Aorta (tissue), 5 donors: ENCODE data around the gene PIWIL4. TPM values are rescaled to one million over a fixed set of nuclear protein-coding genes. Genes with fewer than 3 reads are reported as not detected.
"Not testable (repeated sequence)": the region's sequence is repeated elsewhere in the genome, so short reads cannot be mapped to it uniquely, and the experiment has no call there.

Source experiments
- ATAC-seq: fragments of 200-7000 bp; cut with Tn5 transposase; one replicate; pipeline ENCODE4 v1.9.1; 2022; ENCODE audit warnings: moderate library complexity; ENCODE audit not compliant: low FRiP score
- DNase-seq, 2 donors: peaks; one replicate each; pipeline ENCODE4 v3.0.0-alpha.2; 2020
- H3K27ac ChIP-seq, 2 donors: one replicate each; pipeline ENCODE4 v1.5.1; 2013; ENCODE audit warnings: low read length in 2 of 2, mild to moderate bottlenecking in 2 of 2, moderate library complexity in 2 of 2, control low read depth in 1 of 2, inconsistent platforms in 1 of 2, low read depth in 1 of 2
- H3K27me3 ChIP-seq, 2 donors: one replicate each; pipeline ENCODE4 v1.6.1; 2013; ENCODE audit warnings: control low read depth in 1 of 2, low read length in 1 of 2, mild to moderate bottlenecking in 1 of 2, moderate library complexity in 1 of 2; ENCODE audit not compliant: insufficient read depth in 2 of 2, control insufficient read depth in 1 of 2
- H3K36me3 ChIP-seq, 2 donors: one replicate each; pipeline ENCODE4 v1.6.1; 2013; ENCODE audit warnings: control low read depth in 1 of 2, low read length in 1 of 2, mild to moderate bottlenecking in 1 of 2; ENCODE audit not compliant: insufficient read depth in 2 of 2, control insufficient read depth in 1 of 2
- H3K4me1 ChIP-seq, 2 donors: one replicate each; pipeline ENCODE4 v1.6.1; 2013; ENCODE audit warnings: low read length in 2 of 2, control low read depth in 1 of 2, mild to moderate bottlenecking in 1 of 2, moderate library complexity in 1 of 2; ENCODE audit not compliant: insufficient read depth in 2 of 2, control insufficient read depth in 1 of 2
- H3K4me3 ChIP-seq, 2 donors: one replicate each; pipeline ENCODE4 v1.5.1; 2013; ENCODE audit warnings: low read length in 2 of 2, control low read depth in 1 of 2, mild to moderate bottlenecking in 1 of 2
- H3K9me3 ChIP-seq: one replicate; pipeline ENCODE4 v1.6.1; 2013; ENCODE audit warnings: mild to moderate bottlenecking, low read length; ENCODE audit not compliant: control insufficient read depth
- WGBS, 2 donors: extraction: QIAGEN DNeasy Blood & Tissue Kit; methylation state at CpG; one replicate each; pipeline ENCODE4 v1.1.7; 2013; 5-methylcytosine and 5-hydroxymethylcytosine counted together
- intact Hi-C, 2 donors: fragments of 100-400 bp; cut with DNase I; formaldehyde crosslinking; loops; one replicate each; pipeline versions ENCODE4 v1.14.2 to v1.15.0; 2022
- polyA plus RNA-seq, 2 donors: library from polyadenylated mRNA; stranded (reverse); fragments of 200-250 nt; gene quantifications; one replicate each; pipeline ENCODE4 v1.2.3, GENCODE V29; 2013
- total RNA-seq, 2 donors: library from RNA; stranded (reverse); fragmentation: NEBNext Ultra II Directional; extraction: Animal tissue kit (Norgen Biotek cat#: 25700); gene quantifications; one replicate each; pipeline ENCODE4 v1.2.1, GENCODE V29; 2021
- donor health status: healthy with polysubstance abuse.
- donor health status: Bipolar disorder and iron deficiency.
- donor health status: DM: no; HTN: no; CAD: no.
- donor health status: DM: no; HTN: no; CAD: no.
- donor health status: DM: yes; HTN: yes; CAD: no.

PIWIL4 gene
- total and polyA plus RNA-seq, 4 donors: 2.8 to 12.9 (median 5.7) TPM

DNA sequence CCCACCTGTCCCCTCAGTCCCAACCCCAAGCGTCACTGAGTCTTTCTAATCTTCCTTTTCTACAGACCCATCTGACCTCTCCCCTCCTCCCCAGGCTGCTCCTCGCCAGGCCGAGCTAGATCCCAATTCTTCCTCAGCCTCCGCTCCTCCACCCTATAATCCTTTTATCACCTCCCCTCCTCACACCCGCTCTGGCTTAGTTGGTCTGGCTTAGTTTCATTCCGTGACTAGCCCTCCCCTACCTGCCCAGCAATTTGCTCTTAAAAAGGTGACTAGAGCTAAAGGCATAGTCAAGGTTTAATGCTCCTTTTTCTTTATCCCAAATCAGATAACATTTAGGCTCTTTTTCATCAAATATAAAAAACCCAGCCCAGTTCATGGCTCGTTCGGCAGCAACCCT, 76.0 kb downstream of the PIWIL4 start:
- H3K27me3 ChIP-seq, H3K9me3 ChIP-seq, H3K4me1 ChIP-seq, ATAC-seq, intact Hi-C loops, H3K27ac ChIP-seq, DNase-seq, H3K4me3 ChIP-seq, H3K36me3 ChIP-seq: not testable (repeated sequence)
- 89 to 93% methylated on average over 5 to 7 of the region's 8 CpGs for WGBS, 2 donors

DNA sequence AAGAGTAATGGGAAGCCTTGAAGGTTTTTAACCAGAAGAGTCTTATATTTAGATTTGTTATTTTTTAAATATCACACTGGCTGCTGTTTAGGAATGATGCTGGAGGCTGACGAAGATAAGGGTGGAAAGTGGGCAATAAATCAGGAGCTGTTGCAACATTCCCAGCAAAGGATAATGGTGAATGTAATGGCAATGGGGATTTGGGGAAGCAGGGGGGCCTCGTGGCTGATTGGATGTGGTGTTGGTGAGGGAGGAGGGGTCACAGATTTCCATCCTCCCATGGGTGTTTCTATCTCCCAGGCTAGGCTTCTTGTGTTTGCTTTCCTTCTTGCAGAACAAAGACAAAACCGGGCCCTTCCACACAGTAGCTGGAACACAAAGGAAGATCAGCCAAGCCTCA, 80.8 kb downstream of the PIWIL4 start:
- Histone ChIP-seq H3K36me3 (no peaks in the 10 kb centered on the region), H3K27me3 (no peaks in the 10 kb centered on the region), H3K4me1 (no peaks in the 10 kb centered on the region), H3K9me3 (no peaks in the 10 kb centered on the region), H3K27ac (no peak overlapping the region), H3K4me3 (no peak overlapping the region)
- 14 to 26% methylated on average over 3 of the region's 3 CpGs for WGBS, 2 donors
- DNase-seq: peak in 1 of 2 donors; percentile 52
- ATAC-seq: peak; percentile 81
- intact Hi-C loops: no loop called here

DNA sequence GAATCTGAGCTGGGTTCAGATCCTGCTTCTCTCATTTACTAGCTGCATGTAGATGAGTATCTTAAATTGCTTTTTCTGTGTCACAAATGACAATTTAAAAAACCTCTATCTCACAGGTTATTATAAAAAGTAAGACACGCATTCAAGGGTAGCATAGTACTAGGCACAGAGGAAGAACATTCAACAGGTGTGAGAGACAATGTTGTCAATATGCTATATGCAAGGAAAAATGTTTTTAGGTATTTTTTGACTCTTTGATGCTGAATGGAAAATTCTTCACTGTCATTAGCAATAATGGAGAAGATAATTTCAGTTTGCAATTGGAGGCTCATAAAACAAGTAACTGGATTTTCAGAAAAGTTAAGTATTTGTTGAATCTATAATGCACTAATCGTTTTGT, 81.6 kb downstream of the PIWIL4 start:
- H3K27ac ChIP-seq: no peak overlapping the region
- no peaks in the 10 kb centered on the region for H3K9me3 ChIP-seq
- no peaks in the 10 kb centered on the region for H3K27me3 ChIP-seq
- no peak overlapping the region for H3K4me3 ChIP-seq
- no peaks in the 10 kb centered on the region for H3K4me1 ChIP-seq
- intact Hi-C loops: no loop called here
- no peaks in the 10 kb centered on the region for H3K36me3 ChIP-seq
- ATAC-seq (no peak), DNase-seq (no peak)
- WGBS, 2 donors: 88 to 89% methylated on average over 2 of the region's 2 CpGs

DNA sequence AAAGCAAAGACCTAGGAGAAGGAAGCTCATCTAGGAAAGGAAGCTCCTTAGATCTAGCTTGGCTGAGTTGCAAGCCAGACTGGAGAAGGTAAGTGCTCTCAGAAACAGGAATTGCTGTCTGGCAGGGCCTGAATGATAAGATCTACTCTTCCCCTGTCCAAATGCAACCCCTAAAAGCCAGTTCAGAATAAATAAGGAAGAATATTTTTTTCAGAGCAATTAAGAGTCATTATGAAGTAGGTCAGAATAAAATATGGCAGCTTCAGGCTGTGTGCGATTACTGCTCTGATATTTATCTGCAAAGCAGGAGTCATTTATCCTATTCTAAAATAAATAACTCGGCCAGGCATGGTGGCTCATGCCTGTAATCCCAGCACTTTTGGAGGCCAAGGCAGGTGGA, 82.1 kb downstream of the PIWIL4 start:
- Histone ChIP-seq H3K27ac (no peak overlapping the region), H3K4me1 (no peaks in the 10 kb centered on the region), H3K27me3 (no peaks in the 10 kb centered on the region), H3K9me3 (no peaks in the 10 kb centered on the region), H3K4me3 (no peak overlapping the region), H3K36me3 (no peaks in the 10 kb centered on the region)
- DNase-seq (no peak), ATAC-seq (no peak)
- WGBS, 2 donors: 95 to 97% methylated on average over 2 of the region's 2 CpGs
- intact Hi-C loops: no loop called here

DNA sequence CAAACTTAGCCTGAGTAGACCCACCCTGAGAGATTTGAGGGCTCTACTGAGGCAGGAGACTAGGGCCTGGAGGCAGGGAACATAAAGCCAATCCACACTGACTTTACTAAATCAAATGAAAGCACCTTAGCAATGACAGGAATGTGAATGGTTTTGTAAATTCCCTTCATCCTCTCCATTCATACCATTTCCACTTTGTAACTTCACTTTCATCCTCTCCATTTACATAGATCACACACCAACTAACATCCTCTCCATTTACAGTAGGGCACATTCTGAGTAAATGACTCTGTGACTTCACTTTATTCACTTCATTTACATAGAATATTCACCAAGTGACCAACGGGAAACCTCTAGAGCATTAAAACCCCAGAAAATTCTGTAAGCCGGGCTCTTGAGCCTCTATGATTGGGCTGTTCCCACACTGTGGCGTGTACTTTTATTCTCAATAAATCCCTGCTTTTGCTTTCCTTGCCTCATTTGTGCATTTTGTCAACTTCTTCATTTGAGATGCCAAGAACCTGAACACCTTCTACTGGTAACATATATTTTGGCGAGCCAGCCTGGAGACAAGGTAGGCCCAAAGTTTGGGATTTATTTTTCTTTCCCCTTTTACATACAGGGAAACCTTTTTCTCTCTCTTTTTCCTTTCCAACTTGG, 82.9 kb downstream of the PIWIL4 start:
- intact Hi-C loops: no loop called here
- DNase-seq (no peak), ATAC-seq (no peak)
- Histone ChIP-seq H3K27me3 (no peaks in the 10 kb centered on the region), H3K4me1 (no peaks in the 10 kb centered on the region), H3K27ac (no peak overlapping the region), H3K9me3 (no peaks in the 10 kb centered on the region), H3K4me3 (no peak overlapping the region), H3K36me3 (no peaks in the 10 kb centered on the region)
- 91 to 93% methylated on average over 4 of the region's 4 CpGs for WGBS, 2 donors

DNA sequence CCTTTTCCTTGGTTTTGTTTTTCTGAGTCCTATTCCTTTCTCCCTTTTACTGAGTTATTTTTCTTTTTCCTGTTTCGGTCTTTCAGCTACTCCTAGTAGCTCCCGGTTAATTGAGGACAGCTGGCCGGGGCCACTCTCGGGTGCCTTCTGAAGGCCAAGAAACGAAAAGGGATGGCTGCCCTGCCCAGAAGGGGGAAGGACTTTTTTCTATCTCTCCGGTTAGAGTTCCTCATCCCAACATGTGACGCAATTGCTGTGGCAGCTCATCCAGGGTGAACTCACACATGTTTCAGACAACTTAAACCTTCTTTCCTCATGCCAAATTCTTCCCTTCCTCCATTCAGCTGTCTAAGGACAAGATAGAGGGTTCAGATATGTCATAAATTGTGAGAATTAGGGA, 83.6 kb downstream of the PIWIL4 start:
- WGBS, 2 donors: 45 to 46% methylated on average over 7 of the region's 7 CpGs
- no peak overlapping the region for H3K4me3 ChIP-seq
- peak; percentile 79 for ATAC-seq
- intact Hi-C loops: no loop called here
- no peaks in the 10 kb centered on the region for H3K4me1 ChIP-seq
- no peak overlapping the region for H3K27ac ChIP-seq
- H3K27me3 ChIP-seq: no peaks in the 10 kb centered on the region
- no peaks in the 10 kb centered on the region for H3K36me3 ChIP-seq
- no peaks in the 10 kb centered on the region for H3K9me3 ChIP-seq
- DNase-seq: peak; percentile 77 to 81

DNA sequence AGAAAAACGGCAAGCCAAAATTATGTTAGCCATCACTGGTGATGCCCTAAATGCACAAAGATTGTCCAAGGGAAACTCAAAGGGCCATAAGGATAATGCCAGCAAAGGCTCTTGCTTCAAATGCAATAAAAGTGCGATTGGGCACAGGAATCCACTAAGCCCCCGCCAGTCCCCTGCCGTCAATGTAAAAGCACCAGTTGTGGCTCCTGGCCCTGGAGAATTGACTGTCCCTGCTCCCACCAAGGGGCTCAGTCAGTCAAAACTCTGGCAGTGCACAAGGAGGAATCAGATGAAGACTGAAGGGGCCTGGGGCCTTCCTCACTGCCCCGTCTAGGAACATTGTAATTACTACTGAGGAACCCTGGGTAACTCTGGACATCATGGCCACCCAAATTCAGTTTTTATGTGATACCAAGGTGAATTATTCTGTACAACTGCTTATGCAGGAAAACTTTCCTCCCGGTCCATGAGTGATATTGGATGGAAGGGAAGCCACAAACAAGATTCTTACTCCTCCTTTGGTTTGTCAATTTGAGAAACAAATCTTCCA, 85.6 kb downstream of the PIWIL4 start:
- ATAC-seq (no peak), DNase-seq (no peak)
- no peaks in the 10 kb centered on the region for H3K27me3 ChIP-seq
- no peak overlapping the region for H3K4me3 ChIP-seq
- no peaks in the 10 kb centered on the region for H3K36me3 ChIP-seq
- H3K4me1 ChIP-seq: no peaks in the 10 kb centered on the region
- intact Hi-C loops: no loop called here
- 92 to 93% methylated on average over 6 of the region's 6 CpGs for WGBS, 2 donors
- no peaks in the 10 kb centered on the region for H3K9me3 ChIP-seq
- H3K27ac ChIP-seq: no peak overlapping the region

DNA sequence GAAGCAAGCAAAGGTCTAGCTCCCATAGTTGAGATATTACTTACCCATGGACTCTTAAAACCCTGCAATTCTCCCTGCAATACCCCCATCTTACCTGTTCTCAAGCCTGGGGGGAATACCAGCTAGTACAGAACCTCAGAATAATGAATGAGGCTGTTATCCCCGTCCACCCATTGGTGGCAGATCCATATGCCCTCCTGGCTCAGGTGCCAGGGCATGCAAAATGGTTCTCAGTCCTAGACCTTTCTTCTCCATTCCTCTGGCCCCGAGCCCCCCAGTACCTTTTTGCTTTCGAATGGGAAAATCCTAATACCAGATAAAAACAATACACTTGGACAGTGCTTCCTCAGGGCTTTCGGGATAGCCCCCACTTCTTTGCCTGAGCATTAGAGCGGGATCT, 86.4 kb downstream of the PIWIL4 start:
- 92 to 94% methylated on average over 5 of the region's 5 CpGs for WGBS, 2 donors
- intact Hi-C loops: no loop called here
- ATAC-seq: no peak

DNA sequence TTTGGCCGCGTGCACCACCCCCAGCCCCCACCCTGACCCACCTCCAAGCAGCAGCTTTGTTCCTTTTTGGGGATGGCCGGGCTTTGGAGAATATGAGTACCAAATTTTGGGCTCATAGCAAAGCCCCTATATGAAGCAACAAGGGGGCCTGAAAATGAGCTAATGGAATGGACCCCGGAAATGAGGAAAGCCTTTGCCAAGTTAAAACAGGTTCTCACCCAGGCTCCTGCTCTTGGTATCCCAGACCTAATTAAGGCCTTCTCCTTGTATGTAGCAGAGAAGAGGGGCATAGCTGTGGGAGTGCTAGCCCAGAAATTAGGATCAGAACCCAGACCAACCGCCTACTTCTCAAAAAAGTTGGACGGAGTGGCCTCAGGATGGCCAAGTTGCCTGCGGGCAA, 87.0 kb downstream of the PIWIL4 start:
- DNase-seq (no peak), ATAC-seq (no peak)
- Histone ChIP-seq H3K27me3 (no peaks in the 10 kb centered on the region), H3K4me1 (no peaks in the 10 kb centered on the region), H3K27ac (no peak overlapping the region), H3K9me3 (peaks cover 1% of the 10 kb centered on the region), H3K4me3 (no peak overlapping the region), H3K36me3 (no peaks in the 10 kb centered on the region)
- WGBS, 2 donors: 94 to 96% methylated on average over 7 of the region's 7 CpGs
- intact Hi-C loops: no loop called here

More for the DNA sequence above, 86.4 kb downstream of the PIWIL4 start:
- no peaks in the 10 kb centered on the region for H3K9me3 ChIP-seq
- no peaks in the 10 kb centered on the region for H3K4me1 ChIP-seq
- no peak for DNase-seq
- no peak overlapping the region for H3K27ac ChIP-seq
- no peaks in the 10 kb centered on the region for H3K27me3 ChIP-seq
- H3K4me3 ChIP-seq: no peak overlapping the region
- no peaks in the 10 kb centered on the region for H3K36me3 ChIP-seq
